CD4-positive, alpha-beta T cell treated with Interferon gamma for 1 hour (primary cell): ENCODE results near the gene XXYLT1.
"Not testable (repeated sequence)": the region's sequence is repeated elsewhere in the genome, so short reads cannot be mapped to it uniquely, and the experiment has no call there.

Experiments used
- DNase-seq: peaks from one replicate; pipeline ENCODE4 v3.0.0-alpha.2; 2020

XXYLT1 gene

DNA sequence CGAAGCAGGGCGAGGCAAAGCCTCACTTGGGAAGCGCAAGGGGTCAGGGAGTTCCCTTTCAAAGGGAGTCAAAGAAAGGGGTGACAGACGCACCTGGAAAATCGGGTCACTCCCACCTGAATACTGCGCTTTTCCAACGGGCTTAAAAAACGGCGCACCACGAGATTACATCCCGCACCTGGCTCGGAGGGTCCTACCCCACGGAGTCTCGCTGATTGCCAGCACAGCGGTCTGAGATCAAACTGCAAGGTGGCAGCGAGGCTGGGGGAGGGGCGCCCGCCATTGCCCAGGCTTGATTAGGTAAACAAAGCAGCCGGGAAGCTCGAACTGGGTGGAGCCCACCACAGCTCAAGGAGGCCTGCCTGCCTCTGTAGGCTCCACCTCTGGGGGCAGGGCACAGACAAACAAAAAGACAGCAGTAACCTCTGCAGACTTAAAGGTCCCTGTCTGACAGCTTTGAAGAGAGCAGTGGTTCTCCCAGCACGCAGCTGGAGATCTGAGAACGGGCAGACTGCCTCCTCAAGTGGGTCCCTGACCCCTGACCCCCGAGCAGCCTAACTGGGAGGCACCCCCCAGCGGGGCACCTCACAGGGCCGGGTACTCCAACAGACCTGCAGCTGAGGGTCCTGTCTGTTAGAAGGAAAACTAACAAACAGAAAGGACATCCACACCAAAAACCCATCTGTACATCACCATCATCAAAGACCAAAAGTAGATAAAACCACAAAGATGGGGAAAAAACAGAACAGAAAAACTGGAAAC is 182.9 kb downstream of the XXYLT1 start:
- not testable (repeated sequence) for DNase-seq

DNA sequence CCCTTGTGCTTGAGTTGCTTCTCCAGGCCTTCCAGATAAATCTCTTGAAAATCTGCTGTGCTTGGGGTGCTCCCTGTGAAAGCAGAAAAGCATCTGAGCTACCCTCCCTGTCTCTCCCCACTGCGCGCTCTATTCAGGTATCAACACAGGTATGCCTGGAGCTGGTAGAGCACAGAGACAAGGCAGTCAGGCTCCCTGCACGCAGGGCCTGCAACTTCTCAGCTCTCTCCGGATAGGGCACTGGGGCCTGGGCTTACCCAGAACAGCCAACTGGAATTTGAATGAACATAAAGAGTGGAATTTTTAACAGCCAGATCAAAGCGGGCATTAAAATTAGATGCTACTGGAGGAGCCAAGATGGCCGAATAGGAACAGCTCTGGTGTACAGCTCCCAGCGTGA is 183.6 kb downstream of the XXYLT1 start:
- DNase-seq = no peak

DNA sequence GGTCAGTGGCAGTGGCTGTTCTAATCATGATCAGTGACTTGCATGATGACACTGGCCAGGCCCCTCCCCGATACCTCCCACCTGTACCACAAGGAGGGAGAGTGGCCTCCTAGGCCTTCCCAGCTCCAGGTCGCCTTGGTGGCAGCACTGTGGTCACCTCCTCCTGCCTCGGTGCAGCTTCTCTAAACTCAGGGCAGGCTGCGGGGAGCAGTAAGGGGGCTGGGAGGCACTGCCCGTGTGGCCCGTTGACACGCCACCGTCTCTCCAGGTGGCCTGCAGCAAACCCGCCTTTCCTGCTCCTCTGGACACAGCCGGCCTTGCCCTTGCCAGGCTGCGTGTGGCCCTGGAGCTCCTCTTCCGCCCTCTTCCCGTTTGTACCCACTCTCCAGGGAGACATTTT is 184.1 kb downstream of the XXYLT1 start:
- no peak for DNase-seq

DNA sequence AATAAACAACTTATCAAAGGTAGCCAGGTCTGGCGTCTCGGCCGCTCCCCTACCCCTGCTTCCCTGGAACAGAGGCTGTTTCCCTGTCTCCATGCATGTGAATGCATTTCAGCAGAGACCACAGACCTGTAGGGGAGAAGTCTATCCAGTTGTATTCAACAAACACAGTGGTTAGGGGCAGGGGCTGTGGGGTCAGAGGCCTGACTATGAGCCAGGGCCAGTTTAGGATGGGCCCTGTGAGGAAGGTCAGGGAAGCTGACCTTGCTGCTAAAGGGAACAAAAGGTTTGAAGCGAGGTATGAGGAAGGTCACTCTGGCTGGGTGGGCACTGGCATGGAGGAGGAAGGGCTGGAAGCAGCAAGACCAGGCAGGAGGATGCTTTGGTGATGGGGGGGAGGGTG is 184.6 kb downstream of the XXYLT1 start:
- DNase-seq = no peak

DNA sequence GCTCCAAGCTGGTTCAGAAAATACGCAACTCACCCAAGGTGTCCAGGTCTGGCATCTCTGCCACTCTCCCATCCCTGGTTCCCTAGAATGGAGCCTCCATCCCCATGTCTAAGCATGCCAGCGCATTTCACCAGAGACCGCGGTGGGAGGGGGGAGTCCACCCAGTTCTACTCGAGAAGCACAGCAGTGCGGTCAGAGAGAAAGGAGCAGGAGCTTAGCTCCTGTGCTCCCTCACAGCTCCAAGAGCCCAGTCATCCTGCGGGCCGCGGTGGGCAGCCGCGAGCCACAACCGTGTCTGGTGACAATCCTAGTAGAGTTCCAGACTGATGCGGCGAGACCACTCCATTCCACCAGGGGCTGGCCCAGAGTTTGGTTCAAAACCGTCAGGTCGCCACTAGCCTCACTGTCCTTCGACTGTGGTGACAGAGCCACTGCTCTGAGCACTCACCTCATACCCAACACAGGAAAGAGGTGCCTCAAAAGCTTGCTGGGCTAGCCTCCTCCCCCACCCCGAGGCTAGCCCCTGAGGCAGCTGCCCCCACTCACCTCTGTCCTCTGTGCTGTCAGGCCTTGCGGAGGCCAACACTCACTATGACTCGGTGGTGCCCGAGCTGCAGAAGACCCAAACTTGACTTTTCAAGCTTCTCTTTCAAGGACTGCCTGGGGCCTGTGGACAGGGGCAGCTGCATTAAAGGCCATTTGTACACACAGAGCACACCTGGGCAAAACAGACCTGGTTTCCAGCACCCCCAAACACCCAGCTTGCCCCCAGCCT is 185.4 kb downstream of the XXYLT1 start:
- no peak for DNase-seq

DNA sequence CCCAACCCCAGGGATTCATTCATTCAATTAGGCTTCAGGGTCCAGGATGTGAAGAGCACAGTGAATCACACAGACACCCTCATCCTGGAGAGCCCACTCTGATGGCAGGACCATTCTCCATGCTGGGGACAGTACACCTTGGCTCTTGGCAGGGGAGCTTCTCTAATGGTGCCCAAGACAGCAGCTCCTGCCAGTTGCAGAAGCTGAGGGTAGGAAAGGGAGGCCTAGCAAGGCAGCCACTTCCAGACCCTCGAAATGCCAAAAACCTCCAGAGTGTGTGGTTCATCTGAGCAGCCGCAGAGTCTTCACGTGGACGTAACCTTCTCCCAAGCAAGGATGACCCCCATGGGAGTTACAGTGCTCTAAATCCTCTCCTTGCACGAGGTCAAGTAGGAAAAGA is 186.2 kb downstream of the XXYLT1 start:
- no peak for DNase-seq

DNA sequence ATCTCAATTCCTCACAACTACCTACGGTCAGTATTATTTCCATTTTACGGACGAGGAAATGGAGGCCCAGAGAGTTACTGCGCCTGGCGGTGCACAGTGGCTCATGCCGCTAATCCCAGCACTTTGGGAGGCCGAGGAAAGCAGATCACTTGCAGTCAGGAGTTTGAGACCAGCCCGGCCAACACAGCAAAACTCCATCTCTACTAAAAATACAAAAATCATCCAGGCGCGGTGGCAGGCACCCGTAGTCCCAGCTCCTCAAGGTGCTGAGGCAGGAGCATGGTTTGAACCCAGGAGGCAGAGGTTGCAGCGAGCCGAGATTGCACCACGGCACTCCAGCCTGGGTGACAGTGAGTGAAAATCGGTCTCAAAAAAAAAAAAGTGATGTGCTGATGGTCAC is 187.3 kb downstream of the XXYLT1 start:
- DNase-seq = no peak

DNA sequence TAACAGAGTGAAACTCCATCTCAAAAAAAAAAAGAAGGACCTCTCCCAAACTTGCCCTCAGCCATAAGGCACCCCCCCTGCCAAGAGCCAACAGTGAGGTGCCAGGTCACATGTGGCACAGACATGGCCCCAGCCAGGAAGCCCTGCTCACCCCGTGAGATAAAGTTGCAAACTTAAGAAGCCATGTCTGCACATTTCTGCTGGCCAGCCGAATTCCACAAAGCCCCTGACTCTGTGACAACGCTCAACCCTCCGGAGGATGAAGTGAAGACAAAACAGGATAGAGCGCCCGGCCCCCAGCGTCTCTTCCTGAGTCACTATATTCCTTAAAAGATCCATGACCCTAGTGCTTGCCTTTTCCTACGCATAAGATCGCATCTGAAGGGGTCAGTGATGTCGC is 188.1 kb downstream of the XXYLT1 start:
- no peak for DNase-seq

DNA sequence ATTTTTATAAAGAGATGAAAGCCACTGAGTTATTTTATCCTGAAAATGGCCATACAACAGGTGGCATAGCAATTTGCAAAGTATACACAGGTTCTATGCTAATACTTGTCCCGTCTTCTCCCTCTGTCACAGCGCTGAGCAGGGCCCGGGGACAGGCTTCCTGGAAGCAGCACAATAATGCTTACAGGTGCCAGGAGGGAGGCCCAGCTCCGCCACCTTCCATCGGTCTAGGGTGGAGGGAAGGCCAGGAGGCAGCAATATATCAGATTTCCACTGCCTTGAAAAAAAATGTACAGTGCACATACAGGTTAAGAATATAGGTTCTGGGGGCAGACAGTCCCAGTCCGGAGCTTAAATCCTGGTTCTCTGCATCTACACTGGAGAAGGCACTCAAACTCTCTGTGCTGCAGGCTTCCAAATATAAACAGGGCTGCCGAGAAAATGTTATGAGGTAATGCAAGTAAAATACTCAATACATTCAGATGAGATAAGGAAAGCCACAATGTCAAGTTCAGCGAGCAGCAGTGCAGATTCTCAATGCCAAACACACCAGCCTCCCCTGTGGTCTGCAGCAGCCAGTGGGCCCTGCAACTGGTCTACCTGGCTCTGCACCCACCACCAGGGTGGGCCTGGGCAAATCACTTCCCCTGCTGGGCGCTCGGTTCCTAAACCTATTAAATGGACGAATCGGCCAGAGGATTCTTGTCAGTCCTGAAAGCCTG is 189.6 kb downstream of the XXYLT1 start:
- no peak for DNase-seq

DNA sequence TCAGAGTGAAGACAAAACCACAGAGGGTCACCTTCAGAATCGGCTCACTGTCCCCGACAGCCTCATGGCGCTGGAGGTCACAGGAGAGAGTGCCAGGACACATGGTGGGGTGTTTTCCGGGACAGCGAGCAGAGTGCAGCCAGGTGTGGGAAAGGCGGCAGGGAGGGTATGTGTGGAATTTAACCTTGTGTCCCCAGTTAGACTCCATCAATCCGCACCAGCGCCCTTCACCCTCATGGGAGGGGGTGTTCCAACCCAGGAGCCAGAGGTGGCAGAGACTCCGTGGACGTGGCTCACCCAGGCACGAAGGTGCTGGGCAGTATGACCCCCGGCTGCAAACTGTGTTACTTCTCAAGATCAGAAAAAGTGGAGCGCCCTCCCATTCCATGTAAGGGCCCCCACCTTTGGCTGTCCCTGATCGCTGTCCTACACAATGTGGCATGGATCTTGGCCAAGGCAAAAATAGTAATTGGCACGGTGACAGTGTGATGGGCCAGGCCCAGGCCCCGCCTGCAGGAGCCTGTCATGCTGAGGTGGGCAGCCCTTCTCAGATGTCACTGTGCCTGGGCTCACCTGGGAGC is 190.3 kb downstream of the XXYLT1 start:
- no peak for DNase-seq

DNA sequence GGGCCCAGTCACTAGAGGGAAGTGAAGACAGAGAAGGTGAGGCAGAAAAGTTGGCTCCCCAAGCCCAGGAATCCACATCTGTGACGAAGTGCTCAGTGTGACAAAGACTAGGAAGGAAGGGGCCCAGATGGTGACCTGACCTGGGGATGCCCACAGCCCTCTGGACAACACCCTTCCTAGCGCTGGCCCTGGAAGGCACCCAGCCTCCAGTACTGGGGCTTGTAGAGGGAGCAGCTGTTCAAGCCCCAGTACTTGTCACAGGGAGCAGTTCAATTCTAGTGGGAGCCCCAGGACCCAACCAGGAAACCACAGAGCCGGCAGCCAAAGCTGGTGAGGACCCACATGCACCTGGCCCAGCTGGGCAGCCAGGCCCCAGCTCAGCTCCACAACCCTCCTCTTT is 190.8 kb downstream of the XXYLT1 start:
- no peak for DNase-seq

DNA sequence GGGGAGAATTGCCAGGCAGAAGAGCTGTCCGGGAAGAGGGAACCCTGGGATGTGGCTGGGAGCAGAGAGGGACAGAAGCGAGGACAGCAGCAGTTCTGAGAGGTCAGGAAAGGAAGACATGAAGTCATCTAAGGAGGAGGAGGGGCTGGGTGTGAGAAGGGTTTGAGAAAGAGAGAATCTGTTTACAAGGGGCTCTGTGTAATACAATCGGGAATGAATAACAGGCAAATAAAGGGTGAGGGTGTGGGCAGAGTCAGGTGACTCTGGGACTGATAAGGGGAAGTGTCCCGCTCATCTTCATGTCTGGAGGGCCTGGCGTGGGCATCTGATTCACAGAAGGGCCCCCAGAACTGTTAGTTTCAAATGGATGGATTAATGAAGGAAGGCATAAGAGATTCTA is 191.3 kb downstream of the XXYLT1 start:
- no peak for DNase-seq

DNA sequence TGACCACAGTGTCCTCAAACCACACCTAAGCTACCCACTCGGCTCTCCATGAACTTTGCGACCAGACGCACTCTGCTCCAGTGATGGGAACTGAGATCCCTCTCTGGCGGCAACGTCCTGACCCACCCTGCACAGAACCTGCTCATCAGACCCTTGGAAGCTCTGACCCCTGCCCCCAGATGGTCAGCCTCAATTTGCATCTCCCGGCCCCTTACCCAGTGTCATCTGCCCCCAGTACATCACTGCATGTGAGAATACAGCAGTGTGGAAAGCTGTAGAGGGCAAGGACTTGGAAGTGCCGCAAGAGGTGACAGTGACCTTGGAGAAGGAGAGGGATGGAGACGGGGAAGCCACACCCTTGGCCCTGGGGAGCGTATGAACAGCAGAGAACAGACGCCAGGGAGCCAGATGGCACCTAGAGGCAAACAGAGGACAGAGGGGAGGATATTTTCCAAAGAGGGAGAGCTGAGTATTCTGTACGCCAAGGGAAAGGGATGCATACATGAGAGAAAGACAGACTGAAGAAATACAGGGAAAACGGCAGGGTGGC is 192.0 kb downstream of the XXYLT1 start:
- DNase-seq = no peak

DNA sequence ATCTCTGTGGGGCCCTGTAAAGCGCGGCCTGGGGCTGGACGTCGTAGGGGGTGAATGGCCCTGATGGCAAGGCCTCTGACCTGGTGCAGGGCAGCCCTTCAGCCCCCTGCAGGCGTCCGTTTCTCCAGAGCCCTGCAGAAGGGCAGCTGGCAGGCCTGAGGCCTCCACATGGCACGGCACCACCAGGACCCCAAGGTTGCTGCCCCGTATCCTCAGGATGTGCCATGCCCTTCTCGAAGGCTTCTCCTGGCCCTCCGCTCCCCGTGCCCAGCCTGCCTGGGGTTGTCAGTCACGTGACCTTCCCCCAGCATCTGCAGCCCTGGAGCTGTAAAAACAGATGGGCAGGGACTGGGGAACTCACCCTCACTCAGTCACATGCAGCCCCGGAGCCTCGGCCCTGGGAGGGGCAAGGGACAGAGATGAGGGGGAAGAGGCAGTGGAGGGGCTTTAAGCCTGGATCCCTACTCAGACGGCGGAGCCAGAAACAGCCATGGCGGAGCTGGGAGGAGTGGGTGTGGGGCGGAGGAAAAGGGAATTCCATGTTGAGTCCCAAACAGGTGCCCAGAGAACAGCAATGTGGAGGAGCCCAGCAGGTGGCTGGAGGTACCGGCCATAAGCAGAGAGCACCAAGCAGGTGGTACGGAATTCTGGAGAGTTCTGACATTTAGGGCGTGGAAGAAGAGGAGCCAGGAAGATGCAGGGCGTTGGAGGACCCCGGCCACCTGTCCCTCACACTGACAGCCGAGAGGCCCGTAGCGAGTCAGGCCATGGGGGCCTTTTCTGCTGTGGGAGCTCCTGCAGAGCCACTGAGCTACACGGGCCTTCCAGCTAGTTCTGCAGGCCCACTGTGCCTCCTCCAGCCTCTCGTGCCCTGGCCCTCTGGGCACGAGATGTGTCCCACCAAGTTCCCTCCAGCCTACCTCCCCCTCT is 193.1 kb downstream of the XXYLT1 start:
- no peak for DNase-seq

DNA sequence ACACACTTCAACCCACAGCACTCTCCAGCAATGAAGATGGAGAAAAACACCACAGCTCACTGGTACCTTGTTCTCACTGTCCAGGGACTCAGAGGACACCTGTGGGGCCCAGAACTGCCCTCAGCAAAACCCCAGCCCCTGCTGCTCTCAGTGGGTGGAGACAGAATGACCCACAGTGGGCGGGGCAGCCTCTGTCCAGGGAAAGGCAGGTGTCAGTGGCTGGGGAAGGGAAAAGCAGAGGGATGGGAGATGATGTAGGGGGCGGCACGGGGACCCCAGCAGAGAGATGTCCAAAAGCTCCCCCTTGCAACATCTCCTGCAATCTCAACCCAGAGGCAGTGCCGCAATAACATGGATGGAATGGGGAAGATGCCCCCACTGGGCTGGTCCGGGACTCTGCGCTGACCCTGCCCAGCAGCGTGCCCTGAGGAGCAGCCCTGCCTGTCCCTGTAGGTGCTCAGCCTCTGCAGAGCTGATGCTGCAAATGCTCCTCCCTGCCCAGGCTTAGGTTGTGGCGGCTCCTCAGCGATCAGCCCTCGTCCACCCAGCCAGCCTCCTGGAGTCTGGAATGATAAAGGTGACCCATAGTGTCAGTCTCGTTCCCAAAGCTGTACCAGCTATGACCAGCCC is 193.9 kb downstream of the XXYLT1 start:
- DNase-seq = no peak

DNA sequence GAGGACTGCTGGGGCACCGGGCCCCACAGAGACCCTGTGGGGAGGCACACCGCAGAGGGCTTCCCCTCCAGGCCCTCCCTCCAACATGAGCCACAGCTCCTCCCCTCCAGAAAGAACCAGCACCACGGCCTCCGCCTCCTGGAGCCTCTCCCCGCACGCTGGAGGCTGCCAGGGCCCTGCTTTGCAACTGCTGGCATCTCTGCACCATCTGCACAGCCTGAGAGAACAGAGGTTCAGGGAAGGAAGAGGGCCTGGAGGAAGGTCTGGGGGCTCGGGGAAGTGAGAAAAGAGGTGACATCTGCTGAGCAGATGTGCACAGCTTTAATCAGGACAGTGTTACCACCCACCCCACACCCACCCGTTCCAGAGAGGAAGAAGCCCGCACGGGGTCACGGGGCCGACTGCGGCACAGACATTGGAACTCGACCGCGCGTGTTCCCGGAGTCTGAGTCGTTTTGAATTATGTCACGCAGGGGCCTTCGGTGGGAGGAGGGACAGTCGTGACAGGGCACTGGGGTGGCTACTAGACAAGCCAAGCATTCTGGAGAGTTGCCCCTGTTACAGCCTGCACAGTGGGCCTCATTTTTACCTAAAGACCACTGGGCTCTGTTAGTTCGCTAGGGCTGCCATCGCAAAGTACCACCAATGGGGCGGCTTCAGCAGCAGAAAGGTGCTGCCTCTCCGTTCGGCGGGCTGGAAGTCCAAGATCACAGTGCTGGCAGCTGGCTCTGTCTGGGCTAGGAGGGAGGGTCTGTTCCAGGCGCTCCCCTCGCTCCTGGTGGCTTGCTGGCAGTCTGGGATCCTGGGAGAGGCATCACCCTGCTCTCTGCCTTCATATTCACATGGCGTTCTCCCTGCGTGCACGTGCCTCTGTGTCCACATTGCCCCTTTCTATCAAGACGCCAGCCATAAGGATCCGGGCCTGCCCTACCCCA is 194.8 kb downstream of the XXYLT1 start:
- no peak for DNase-seq

DNA sequence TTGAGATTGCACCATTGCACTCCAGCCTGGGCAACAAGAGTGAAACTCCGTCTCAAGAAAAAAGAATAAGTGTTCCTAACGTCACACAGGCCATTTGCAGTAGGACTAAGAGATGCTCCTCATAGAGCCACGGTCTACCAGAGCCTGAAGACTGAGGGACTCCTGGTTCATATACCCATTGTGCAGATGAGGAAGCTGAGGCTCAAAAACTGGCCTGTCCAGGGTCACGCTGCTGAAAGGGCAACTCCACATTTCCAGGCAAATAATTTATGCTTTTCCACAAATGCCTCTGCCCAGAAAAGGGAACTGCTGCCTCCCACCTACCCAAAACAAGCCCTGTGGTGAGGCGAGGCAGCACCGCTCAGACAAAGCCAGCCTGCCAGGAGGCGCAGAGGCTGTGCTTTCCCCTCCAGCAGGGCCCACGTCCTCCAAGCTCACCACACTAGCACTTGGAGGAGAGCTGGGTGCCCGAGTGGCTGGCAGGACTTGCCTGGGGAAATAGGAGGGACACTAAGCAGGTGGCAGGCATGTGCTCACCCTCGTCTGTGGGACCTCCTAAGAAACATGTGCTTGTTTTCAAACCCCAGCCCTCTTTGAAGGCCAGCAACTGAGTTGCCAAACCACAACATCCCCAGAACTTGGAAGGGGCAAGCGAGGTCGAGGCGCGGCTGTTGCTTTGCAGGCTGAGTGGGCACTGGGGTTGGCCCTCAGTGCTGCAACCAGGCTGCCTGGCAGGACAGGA is 195.6 kb downstream of the XXYLT1 start:
- no peak for DNase-seq

DNA sequence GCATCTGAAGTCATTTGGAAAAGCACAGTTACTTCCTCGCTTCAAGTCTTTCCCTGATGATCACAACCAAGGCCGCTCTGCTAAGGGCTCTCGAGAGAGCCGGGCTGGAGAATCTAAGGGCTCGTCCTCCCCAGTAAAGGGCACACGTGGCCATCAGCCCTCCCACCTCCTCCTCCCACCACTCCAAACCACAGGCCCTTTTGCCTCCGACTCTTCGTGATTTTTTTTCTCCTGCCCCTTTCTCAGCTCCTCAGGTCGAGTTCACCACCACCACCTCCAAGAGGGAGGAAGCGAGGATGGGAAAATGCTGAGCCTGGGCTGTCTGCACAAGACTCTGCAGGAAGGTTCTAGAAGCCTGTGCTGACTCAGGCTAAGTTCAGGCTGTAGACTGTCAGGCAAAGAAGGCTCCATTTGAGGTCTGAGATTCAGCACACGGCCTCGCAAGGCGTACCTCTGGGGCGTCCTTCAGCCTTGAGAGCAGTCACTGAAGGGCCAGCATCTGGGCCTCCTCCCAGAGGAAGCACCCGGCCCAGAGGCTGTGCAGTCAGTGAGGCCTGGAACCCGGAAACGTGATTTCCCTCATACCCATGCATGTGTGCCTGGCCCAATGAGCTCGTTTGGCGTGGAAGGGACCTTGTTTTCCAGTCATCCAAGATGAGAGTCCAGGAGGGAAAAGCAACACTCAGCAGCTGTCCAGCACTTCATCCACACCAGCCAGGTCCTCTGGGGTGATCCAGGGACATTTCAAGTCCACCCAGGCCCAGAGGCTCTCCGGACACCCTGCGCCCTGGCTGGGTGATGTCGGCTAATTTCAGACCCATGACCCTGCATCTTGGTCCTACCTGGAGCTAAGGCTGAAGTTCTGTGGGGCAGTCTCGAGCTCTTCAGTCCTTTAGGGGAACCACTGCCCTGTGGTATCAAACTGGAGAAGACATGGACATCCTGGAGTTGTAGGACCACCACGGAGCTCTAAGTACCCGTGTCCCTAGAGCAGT is 196.8 kb downstream of the XXYLT1 start:
- DNase-seq = no peak
